Neural cell (in vitro differentiated cells): ENCODE measurements around the gene OR51E1. TPM values are rescaled to one million over a fixed set of nuclear protein-coding genes. Genes with fewer than 3 reads are reported as not detected.

Source experiments
- H2AFZ ChIP-seq: fragments of 200-600, 300-800 bp; sonication (generic), shearing (Covaris generic); 2 replicates; pipeline ENCODE4 v1.6.0; 2014; ENCODE audit warnings: low read depth, mild to moderate bottlenecking, antibody characterized with exemption, low read length, moderate library complexity
- H3F3A ChIP-seq: fragments of 200-600 bp; shearing (Covaris generic); 2 replicates; pipeline ENCODE4 v1.6.1; 2016; ENCODE audit warnings: mild to moderate bottlenecking, moderate library complexity, mixed read lengths, antibody characterized with exemption, low read length; ENCODE audit not compliant: insufficient read depth, poor library complexity, severe bottlenecking
- H3K27ac ChIP-seq: fragments of 200-600, 300-800 bp; sonication (generic), shearing (Covaris generic); 2 replicates; pipeline ENCODE4 v1.5.1; 2014; ENCODE audit warnings: mild to moderate bottlenecking, low read length, moderate library complexity
- H3K27me3 ChIP-seq: fragments of 300-800, 200-600 bp; sonication (generic), shearing (Covaris generic); 2 replicates; pipeline ENCODE4 v1.6.0; 2014; ENCODE audit warnings: mild to moderate bottlenecking, low read depth, low read length, moderate library complexity; ENCODE audit not compliant: insufficient read depth
- H3K36me3 ChIP-seq: fragments of 300-800, 200-600 bp; sonication (generic), shearing (Covaris generic); 2 replicates; pipeline ENCODE4 v1.5.1; 2014; ENCODE audit warnings: mild to moderate bottlenecking, antibody characterized with exemption, low read length, moderate library complexity; ENCODE audit not compliant: insufficient read depth
- H3K4me2 ChIP-seq: fragments of 300-800, 200-600 bp; sonication (generic), shearing (Covaris generic); 2 replicates; pipeline ENCODE4 v1.6.0; 2014; ENCODE audit warnings: mild to moderate bottlenecking, low read length
- H3K4me3 ChIP-seq: fragments of 300-800, 200-600 bp; sonication (generic), shearing (Covaris generic); 2 replicates; pipeline ENCODE4 v1.5.1; 2014; ENCODE audit warnings: mild to moderate bottlenecking, low read length, moderate library complexity
- H3K79me2 ChIP-seq: fragments of 200-600 bp; shearing (Covaris generic); replicated peaks from 2 replicates; pipeline ENCODE4 v1.6.0; 2014; ENCODE audit warnings: mild to moderate bottlenecking, low read length, moderate library complexity; ENCODE audit not compliant: insufficient read depth
- H3K9ac ChIP-seq: fragments of 300-800, 200-600 bp; sonication (generic), shearing (Covaris generic); 2 replicates; pipeline ENCODE4 v1.6.1; 2016; ENCODE audit warnings: mild to moderate bottlenecking, low read length, mixed read lengths
- H3K9me2 ChIP-seq: fragments of 200-600 bp; shearing (Covaris generic); 2 replicates; pipeline ENCODE4 v1.6.1; 2016; ENCODE audit warnings: mild to moderate bottlenecking, low read length, mixed read lengths; ENCODE audit not compliant: insufficient read depth
- H3K9me3 ChIP-seq: fragments of 200-600, 300-800 bp; sonication (generic), shearing (Covaris generic); 2 replicates; pipeline ENCODE4 v1.6.1; 2016; ENCODE audit warnings: mild to moderate bottlenecking, mixed run types, low read length, moderate library complexity, mixed read lengths
- H4K20me1 ChIP-seq: fragments of 200-600 bp; shearing (Covaris generic); 2 replicates; pipeline ENCODE4 v1.6.1; 2016; ENCODE audit warnings: mild to moderate bottlenecking, mixed run types; ENCODE audit not compliant: insufficient read depth
- EP300 ChIP-seq: fragments of 450-650 bp; conservative IDR thresholded peaks from 2 replicates; pipeline ENCODE4 v1.6.1; 2014; ENCODE audit warnings: antibody characterized with exemption, mild to moderate bottlenecking, moderate library complexity; ENCODE audit not compliant: poor library complexity, severe bottlenecking
- EZH2 ChIP-seq: fragments of 200-600, 300-800 bp; shearing (Covaris generic), sonication (generic); IDR thresholded peaks from 2 replicates; pipeline ENCODE4 v1.6.1; 2014; ENCODE audit warnings: antibody characterized with exemption, low read length, borderline replicate concordance, mild to moderate bottlenecking; ENCODE audit not compliant: insufficient read depth, poor library complexity, severe bottlenecking
- MXI1 ChIP-seq: fragments of 450-650 bp; conservative IDR thresholded peaks from 2 replicates; pipeline ENCODE4 v1.6.1; 2014; ENCODE audit warnings: antibody characterized with exemption, mild to moderate bottlenecking; ENCODE audit not compliant: poor library complexity, severe bottlenecking
- POLR2AphosphoS5 ChIP-seq: IDR thresholded peaks from 2 replicates; pipeline ENCODE4 v1.6.1; 2012
- RAD21 ChIP-seq: fragments of 450-650 bp; conservative IDR thresholded peaks from 2 replicates; pipeline ENCODE4 v1.6.1; 2014; ENCODE audit warnings: antibody characterized with exemption, mild to moderate bottlenecking, moderate library complexity
- SMC3 ChIP-seq: fragments of 450-650 bp; conservative IDR thresholded peaks from 2 replicates; pipeline ENCODE4 v1.6.1; 2014; ENCODE audit warnings: antibody characterized with exemption, mild to moderate bottlenecking, moderate library complexity; ENCODE audit not compliant: poor library complexity
- TAF1 ChIP-seq: IDR thresholded peaks from 2 replicates; pipeline ENCODE4 v1.6.1; 2012; ENCODE audit warnings: low read depth
- polyA minus RNA-seq: library from RNA; depleted of rRNA, polyadenylated mRNA; stranded (reverse); fragments of >200 nt; gene quantifications from 2 replicates; pipeline ENCODE4 v1.2.3, GENCODE V29; 2014
- polyA plus RNA-seq: library from polyadenylated mRNA; depleted of rRNA; stranded (reverse); fragments of >200 nt; gene quantifications from 2 replicates; pipeline ENCODE4 v1.2.3, GENCODE V29; 2014
- TF ChIP-seq, protein P1 (sequence below): IDR thresholded peaks from 2 replicates; pipeline ENCODE4 v1.6.1; 2012; ENCODE audit warnings: borderline replicate concordance
- TF ChIP-seq, protein P2 (sequence below): fragments of 450-650 bp; IDR thresholded peaks from 2 replicates; pipeline ENCODE4 v1.5.1; 2014; ENCODE audit warnings: antibody characterized with exemption, mild to moderate bottlenecking, moderate library complexity; ENCODE audit not compliant: poor library complexity, severe bottlenecking

OR51E1 gene, protein sequence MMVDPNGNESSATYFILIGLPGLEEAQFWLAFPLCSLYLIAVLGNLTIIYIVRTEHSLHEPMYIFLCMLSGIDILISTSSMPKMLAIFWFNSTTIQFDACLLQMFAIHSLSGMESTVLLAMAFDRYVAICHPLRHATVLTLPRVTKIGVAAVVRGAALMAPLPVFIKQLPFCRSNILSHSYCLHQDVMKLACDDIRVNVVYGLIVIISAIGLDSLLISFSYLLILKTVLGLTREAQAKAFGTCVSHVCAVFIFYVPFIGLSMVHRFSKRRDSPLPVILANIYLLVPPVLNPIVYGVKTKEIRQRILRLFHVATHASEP
- polyA plus RNA-seq = not detected in 2 replicates
- polyA minus RNA-seq = not detected in 2 replicates

DNA sequence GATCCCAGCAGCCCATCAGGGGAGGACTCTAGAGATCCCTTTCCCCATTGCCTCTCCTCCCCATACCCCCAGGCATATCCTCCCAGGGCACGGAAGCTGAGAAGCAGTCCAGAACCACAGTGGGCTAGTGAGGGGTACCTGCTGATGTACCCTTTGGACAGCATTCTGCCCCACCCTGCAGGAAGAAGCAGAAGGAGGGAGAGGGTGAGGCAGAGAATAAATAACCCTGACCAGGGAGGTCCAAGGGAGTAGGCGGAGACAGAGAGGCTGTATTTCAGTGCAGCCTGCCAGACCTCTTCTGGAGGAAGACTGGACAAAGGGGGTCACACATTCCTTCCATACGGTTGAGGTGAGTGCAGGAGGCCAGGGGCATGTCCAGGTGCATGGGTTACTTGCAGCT, at the start of gene OR51E1:
Gene OR51E1 (plus strand): TSS at position 301 of the 400 bp plus-strand sequence. CDS start 8,545 bp downstream, outside the sequence.
- TF ChIP-seq SMC3 (no peak), EP300 (no peak), RAD21 (no peak), EZH2 (no peak), TAF1 (no peak), MXI1 (no peak), POLR2AphosphoS5 (no peak)
- TF ChIP-seq, protein P1, sequence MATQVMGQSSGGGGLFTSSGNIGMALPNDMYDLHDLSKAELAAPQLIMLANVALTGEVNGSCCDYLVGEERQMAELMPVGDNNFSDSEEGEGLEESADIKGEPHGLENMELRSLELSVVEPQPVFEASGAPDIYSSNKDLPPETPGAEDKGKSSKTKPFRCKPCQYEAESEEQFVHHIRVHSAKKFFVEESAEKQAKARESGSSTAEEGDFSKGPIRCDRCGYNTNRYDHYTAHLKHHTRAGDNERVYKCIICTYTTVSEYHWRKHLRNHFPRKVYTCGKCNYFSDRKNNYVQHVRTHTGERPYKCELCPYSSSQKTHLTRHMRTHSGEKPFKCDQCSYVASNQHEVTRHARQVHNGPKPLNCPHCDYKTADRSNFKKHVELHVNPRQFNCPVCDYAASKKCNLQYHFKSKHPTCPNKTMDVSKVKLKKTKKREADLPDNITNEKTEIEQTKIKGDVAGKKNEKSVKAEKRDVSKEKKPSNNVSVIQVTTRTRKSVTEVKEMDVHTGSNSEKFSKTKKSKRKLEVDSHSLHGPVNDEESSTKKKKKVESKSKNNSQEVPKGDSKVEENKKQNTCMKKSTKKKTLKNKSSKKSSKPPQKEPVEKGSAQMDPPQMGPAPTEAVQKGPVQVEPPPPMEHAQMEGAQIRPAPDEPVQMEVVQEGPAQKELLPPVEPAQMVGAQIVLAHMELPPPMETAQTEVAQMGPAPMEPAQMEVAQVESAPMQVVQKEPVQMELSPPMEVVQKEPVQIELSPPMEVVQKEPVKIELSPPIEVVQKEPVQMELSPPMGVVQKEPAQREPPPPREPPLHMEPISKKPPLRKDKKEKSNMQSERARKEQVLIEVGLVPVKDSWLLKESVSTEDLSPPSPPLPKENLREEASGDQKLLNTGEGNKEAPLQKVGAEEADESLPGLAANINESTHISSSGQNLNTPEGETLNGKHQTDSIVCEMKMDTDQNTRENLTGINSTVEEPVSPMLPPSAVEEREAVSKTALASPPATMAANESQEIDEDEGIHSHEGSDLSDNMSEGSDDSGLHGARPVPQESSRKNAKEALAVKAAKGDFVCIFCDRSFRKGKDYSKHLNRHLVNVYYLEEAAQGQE = no peak
- TF ChIP-seq, protein P2, sequence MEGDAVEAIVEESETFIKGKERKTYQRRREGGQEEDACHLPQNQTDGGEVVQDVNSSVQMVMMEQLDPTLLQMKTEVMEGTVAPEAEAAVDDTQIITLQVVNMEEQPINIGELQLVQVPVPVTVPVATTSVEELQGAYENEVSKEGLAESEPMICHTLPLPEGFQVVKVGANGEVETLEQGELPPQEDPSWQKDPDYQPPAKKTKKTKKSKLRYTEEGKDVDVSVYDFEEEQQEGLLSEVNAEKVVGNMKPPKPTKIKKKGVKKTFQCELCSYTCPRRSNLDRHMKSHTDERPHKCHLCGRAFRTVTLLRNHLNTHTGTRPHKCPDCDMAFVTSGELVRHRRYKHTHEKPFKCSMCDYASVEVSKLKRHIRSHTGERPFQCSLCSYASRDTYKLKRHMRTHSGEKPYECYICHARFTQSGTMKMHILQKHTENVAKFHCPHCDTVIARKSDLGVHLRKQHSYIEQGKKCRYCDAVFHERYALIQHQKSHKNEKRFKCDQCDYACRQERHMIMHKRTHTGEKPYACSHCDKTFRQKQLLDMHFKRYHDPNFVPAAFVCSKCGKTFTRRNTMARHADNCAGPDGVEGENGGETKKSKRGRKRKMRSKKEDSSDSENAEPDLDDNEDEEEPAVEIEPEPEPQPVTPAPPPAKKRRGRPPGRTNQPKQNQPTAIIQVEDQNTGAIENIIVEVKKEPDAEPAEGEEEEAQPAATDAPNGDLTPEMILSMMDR = no peak
- Histone ChIP-seq H3K9me2 (no peaks in the 10 kb centered on the region), H3K79me2 (no peaks in the 10 kb centered on the region), H2AFZ (no peak within 1 kb of the TSS), H3K27ac (no peak within 1 kb of the TSS), H3K9ac (no peak within 1 kb of the TSS), H3F3A (no peaks in the 10 kb centered on the region), H4K20me1 (no peaks in the 10 kb centered on the region), H3K9me3 (no peaks in the 10 kb centered on the region), H3K4me3 (no peak within 1 kb of the TSS), H3K27me3 (no peaks in the 10 kb centered on the region), H3K4me2 (no peak within 1 kb of the TSS), H3K36me3 (no peaks in the 10 kb centered on the region)

DNA sequence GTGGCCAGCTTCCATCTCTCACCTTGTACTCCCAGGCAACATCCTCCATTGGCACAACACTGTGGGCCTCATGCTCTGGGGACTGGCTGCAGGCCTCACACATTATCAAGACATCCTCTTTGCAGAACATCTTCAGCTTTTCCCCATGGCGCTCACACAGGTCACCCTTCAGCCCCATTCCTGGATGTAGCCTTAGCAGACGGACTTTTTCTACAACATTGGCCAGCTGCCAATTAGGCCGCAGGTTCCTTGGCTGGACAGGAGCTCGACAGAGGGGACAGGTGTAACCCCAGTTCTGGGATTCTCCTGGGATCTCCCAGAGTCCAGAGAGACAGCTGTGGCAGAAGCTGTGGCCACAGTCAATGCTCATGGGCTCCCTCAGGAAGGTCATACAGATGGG, 38.7 kb upstream of the OR51E1 start:
- H3K27me3 ChIP-seq = no peaks in the 10 kb centered on the region
- H3K9me2 ChIP-seq = no peaks in the 10 kb centered on the region
- H3K9me3 ChIP-seq = no peaks in the 10 kb centered on the region
- TF ChIP-seq, protein P1 = no peak
- TF ChIP-seq SMC3 (no peak), MXI1 (no peak), POLR2AphosphoS5 (no peak), EZH2 (no peak), EP300 (no peak), RAD21 (no peak), TAF1 (no peak)
- no peaks in the 10 kb centered on the region for H4K20me1 ChIP-seq
- H3K27ac ChIP-seq = no peak overlapping the region
- no peaks in the 10 kb centered on the region for H3K79me2 ChIP-seq
- no peak overlapping the region for H2AFZ ChIP-seq
- H3K4me2 ChIP-seq = no peak overlapping the region
- H3K4me3 ChIP-seq = no peak overlapping the region
- no peaks in the 10 kb centered on the region for H3K36me3 ChIP-seq
- no peaks in the 10 kb centered on the region for H3F3A ChIP-seq
- no peak overlapping the region for H3K9ac ChIP-seq
